ENCODE data around the gene COMMD7. TPM values are rescaled to one million over a fixed set of nuclear protein-coding genes. Genes with fewer than 3 reads are reported as not detected.
A peak's percentile ranks its signal among the peaks of the same experiment; 100 is the strongest.

Gene COMMD7
- total and polyA plus RNA-seq, 9 of the 15 experiments (the other 6 are each of a cell fraction or from before 2014, with no cell fraction given): 11.9 to 69.1 (median 34.7) TPM

GRCh38 chr20:32652739-32653526 is 90.3 kb downstream of the COMMD7 start (continued):
- TF ChIP-seq CEBPZ (IDR thresholded peaks at IDR 0.05; ENCODE audit: borderline replicate concordance, low read depth, low read length): no peak
- no peak for TF ChIP-seq ZNF3 (CRISPR knock-in tag; IDR thresholded peaks at IDR 0.05)
- no peak for TF ChIP-seq KAT2B (IDR thresholded peaks at IDR 0.05; ENCODE audit: low read depth, low read length)
- TF ChIP-seq CBFA2T3 (IDR thresholded peaks at IDR 0.05): no peak
- TF ChIP-seq ARID1B (IDR thresholded peaks at IDR 0.05): no peak
- no peak for TF ChIP-seq BCL6 (CRISPR knock-in tag; IDR thresholded peaks at IDR 0.05)
- TF ChIP-seq ADNP (tag; IDR thresholded peaks at IDR 0.05): no peak
- peak; percentile 59 for TF ChIP-seq NEUROD1 (IDR thresholded peaks at IDR 0.05; ENCODE audit: borderline replicate concordance, low read depth, low read length, partially characterized antibody)
- TF ChIP-seq KDM1A (IDR thresholded peaks at IDR 0.05): no peak
- TF ChIP-seq ZBTB2 (IDR thresholded peaks at IDR 0.05): no peak
- no peak for TF ChIP-seq TAL1 (IDR thresholded peaks at IDR 0.05)
- TF ChIP-seq NCOA6 (IDR thresholded peaks at IDR 0.05): no peak
- TF ChIP-seq CHD1 (IDR thresholded peaks at IDR 0.05; ENCODE audit: low read length): no peak
- no peak for TF ChIP-seq WHSC1 (IDR thresholded peaks at IDR 0.05; ENCODE audit: low read length)
- no peak for TF ChIP-seq KHSRP (IDR thresholded peaks at IDR 0.05)
- TF ChIP-seq ETV5 (CRISPR knock-in tag; IDR thresholded peaks at IDR 0.05; ENCODE audit: low read depth): peak; percentile 69
- TF ChIP-seq HBP1 (CRISPR knock-in tag; IDR thresholded peaks at IDR 0.05): no peak
- TF ChIP-seq ZNF232 (CRISPR knock-in tag; IDR thresholded peaks at IDR 0.05): no peak
- TF ChIP-seq ZNF384 (IDR thresholded peaks at IDR 0.05; ENCODE audit: low read depth, low read length): no peak
- TF ChIP-seq GATAD2B (IDR thresholded peaks at IDR 0.05; ENCODE audit: borderline replicate concordance): no peak
- no peak for TF ChIP-seq ESRRB (CRISPR knock-in tag; IDR thresholded peaks at IDR 0.05; ENCODE audit: borderline replicate concordance)
- no peak for TF ChIP-seq POLR2AphosphoS5 (IDR thresholded peaks at IDR 0.05; ENCODE audit: control insufficient read depth, insufficient read depth, low read depth, low read length)
- no peak for TF ChIP-seq SIN3B (IDR thresholded peaks at IDR 0.05; ENCODE audit: low read depth)
- no peak for TF ChIP-seq ZNF408 (CRISPR knock-in tag; IDR thresholded peaks at IDR 0.05; ENCODE audit: low read depth)
